Spinal cord (tissue), 10 donors: ENCODE measurements around the gene OR4A47. TPM values are rescaled to one million over a fixed set of nuclear protein-coding genes. Genes with fewer than 3 reads are reported as not detected.
"Not testable (repeated sequence)": the region's sequence is repeated elsewhere in the genome, so short reads cannot be mapped to it uniquely, and the experiment has no call there.

Source experiments
- DNase-seq, 6 donors: peaks; one replicate each; pipeline versions ENCODE4 v3.0.0 to v3.0.0-alpha.2; 2013 to 2015; ENCODE audit warnings: low spot score in 6 of 6, low read depth in 4 of 6
- H3K27ac ChIP-seq: one replicate; pipeline ENCODE4 v1.5.1; 2013; ENCODE audit warnings: low read depth, low read length, control low read depth
- H3K27me3 ChIP-seq: one replicate; pipeline ENCODE4 v1.6.1; 2013; ENCODE audit warnings: low read length; ENCODE audit not compliant: control insufficient read depth, insufficient read depth
- H3K36me3 ChIP-seq: one replicate; pipeline ENCODE4 v1.6.1; 2013; ENCODE audit warnings: low read length; ENCODE audit not compliant: control insufficient read depth, insufficient read depth
- H3K4me1 ChIP-seq: one replicate; pipeline ENCODE4 v1.6.1; 2013; ENCODE audit warnings: low read length; ENCODE audit not compliant: control insufficient read depth, insufficient read depth
- H3K4me3 ChIP-seq: one replicate; pipeline ENCODE4 v1.5.1; 2013; ENCODE audit warnings: low read depth, low read length, control low read depth
- H3K9me3 ChIP-seq: one replicate; pipeline ENCODE4 v1.6.1; 2013; ENCODE audit warnings: low read length; ENCODE audit not compliant: control insufficient read depth, insufficient read depth
- WGBS: methylation state at CpG from one replicate; pipeline ENCODE4 v1.1.5; 2013; ENCODE audit warnings: missing lambda C conversion rate; ENCODE audit not compliant: insufficient coverage; 5-methylcytosine and 5-hydroxymethylcytosine counted together
- long read RNA-seq, 4 donors: transcript quantifications; one replicate each; lab custom pipeline, GENCODE V29; 2026
- polyA plus RNA-seq, 2 donors: library from polyadenylated mRNA; unstranded; fragments of 120-200 nt; gene quantifications; one replicate each; pipeline ENCODE4 v1.2.1, GENCODE V29; 2013; ENCODE audit not compliant: insufficient read length in 2 of 2
- total RNA-seq, 2 donors: library from RNA; depleted of rRNA in 1 of 2; stranded (reverse); fragments of 120-200 nt in 1 of 2; fragments of >200 nt in 1 of 2; gene quantifications; one replicate each; pipeline versions ENCODE4 v1.2.3 to v1.2.4, GENCODE V29; 2013 to 2014
- donor health status: healthy.

Gene OR4A47, protein sequence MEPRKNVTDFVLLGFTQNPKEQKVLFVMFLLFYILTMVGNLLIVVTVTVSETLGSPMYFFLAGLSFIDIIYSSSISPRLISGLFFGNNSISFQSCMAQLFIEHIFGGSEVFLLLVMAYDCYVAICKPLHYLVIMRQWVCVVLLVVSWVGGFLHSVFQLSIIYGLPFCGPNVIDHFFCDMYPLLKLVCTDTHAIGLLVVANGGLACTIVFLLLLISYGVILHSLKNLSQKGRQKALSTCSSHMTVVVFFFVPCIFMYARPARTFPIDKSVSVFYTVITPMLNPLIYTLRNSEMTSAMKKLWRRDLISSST
- total RNA-seq (not detected), polyA plus RNA-seq (not detected)
- long read RNA-seq, donor 1, result 0 reads
- long read RNA-seq, donor 2, result 0 reads
- long read RNA-seq, donor 3, result 0 reads
- long read RNA-seq, donor 4, result 0 reads

DNA sequence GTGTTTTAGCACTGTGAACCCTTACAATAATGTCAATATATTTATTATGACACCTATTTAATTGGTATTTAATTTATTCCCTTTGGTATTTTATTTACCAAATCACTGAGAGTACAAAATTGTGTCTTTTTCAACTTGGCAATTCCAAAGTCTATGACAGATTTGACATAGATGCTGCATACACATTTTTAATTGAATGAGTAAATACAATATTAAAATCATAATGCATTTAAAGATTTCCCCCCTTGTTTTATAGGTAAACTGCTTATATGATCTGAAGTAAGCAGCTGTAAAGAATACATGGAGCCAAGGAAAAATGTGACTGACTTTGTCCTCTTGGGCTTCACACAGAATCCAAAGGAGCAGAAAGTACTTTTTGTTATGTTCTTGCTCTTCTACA, at the start of gene OR4A47:
OR4A47 (plus strand) TSS at position 301 of the 400 bp plus-strand sequence; CDS start at position 301, 0 bp downstream.
- not testable (repeated sequence) for H3K4me1 ChIP-seq, H3K4me3 ChIP-seq, H3K27me3 ChIP-seq, DNase-seq, H3K36me3 ChIP-seq, H3K27ac ChIP-seq, H3K9me3 ChIP-seq

GRCh38 chr11:48455909-48456308, 32.7 kb upstream of the OR4A47 start:
- H3K4me3 ChIP-seq, H3K36me3 ChIP-seq, H3K9me3 ChIP-seq, DNase-seq, H3K4me1 ChIP-seq, H3K27me3 ChIP-seq, H3K27ac ChIP-seq: not testable (repeated sequence)
- no CpG with 5 or more reads among the region's 3 CpGs for WGBS

- H3K4me1 ChIP-seq, DNase-seq, H3K9me3 ChIP-seq, H3K27ac ChIP-seq, H3K36me3 ChIP-seq, H3K27me3 ChIP-seq, H3K4me3 ChIP-seq: not testable (repeated sequence)
- WGBS, result 62% methylated on average over 2 of the region's 2 CpGs
Observed at GRCh38 chr11:48473966-48474365, 14.6 kb upstream of the OR4A47 start.

DNA sequence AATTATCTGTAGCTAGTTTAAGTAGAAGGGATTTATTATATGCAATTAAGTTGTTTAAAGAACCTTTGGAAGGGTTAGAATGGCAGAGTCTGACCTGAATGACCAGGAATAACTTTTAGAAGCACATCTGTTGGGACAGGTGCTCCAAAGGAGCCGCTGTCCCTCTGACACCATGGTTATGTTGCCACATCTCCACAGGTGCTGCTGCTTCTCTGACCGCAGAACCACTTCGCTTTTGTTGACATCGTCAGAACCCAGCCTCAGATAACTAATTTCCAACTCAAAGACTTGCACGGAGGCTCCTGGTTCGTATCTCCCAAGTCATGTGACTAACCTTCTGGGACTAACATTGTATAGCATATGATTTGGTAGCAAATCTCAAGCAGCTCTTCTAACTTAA, 13.9 kb upstream of the OR4A47 start:
- not testable (repeated sequence) for H3K36me3 ChIP-seq, H3K9me3 ChIP-seq, DNase-seq, H3K4me3 ChIP-seq, H3K27me3 ChIP-seq, H3K27ac ChIP-seq, H3K4me1 ChIP-seq
- 69% methylated on average over 1 of the region's 6 CpGs for WGBS

DNA sequence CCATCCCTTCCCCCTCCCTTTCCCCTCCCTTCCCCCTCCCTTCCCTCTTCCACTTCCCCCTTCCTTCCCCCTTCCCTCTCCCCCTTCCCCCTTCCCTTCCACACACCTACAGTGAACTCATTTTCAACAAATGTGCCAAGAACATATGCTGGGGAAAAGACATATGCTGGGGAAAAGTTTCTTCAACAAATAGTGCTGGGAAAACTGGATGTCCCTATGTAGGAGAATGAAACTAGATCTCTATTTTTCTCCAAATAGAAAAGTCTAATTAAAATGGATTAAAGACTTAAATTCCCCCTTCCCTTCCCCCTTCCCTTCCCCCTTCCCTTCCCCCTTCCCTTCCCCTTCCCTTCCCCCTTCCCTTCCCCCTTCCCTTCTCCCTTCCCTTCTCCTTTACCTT, 17.6 kb downstream of the OR4A47 start:
- not testable (repeated sequence) for H3K9me3 ChIP-seq, H3K27me3 ChIP-seq, H3K36me3 ChIP-seq, H3K27ac ChIP-seq, H3K4me1 ChIP-seq, H3K4me3 ChIP-seq, DNase-seq

GRCh38 chr11:48538991-48539390, 50.4 kb downstream of the OR4A47 start:
- WGBS, result no CpG with 5 or more reads among the region's 2 CpGs
- no peaks in the 10 kb centered on the region for H3K4me1 ChIP-seq
- H3K36me3 ChIP-seq, result no peaks in the 10 kb centered on the region
- DNase-seq, result no peak
- H3K27ac ChIP-seq, result no peak overlapping the region
- peaks cover 4% of the 10 kb centered on the region for H3K9me3 ChIP-seq
- H3K27me3 ChIP-seq, result no peaks in the 10 kb centered on the region
- H3K4me3 ChIP-seq, result no peak overlapping the region

Other genes starting within 250 kb of the OR4A47 start
- gene OR4X2, start 243.7 kb upstream of the OR4A47 start, total RNA-seq, result under 1 TPM in 1 of 2 donors, not detected in 1; 0.20 TPM
- not detected for gene OR4X2, start 243.7 kb upstream of the OR4A47 start, polyA plus RNA-seq
- gene OR4X1, start 224.9 kb upstream of the OR4A47 start, total RNA-seq, result not detected
- gene OR4X1, start 224.9 kb upstream of the OR4A47 start, polyA plus RNA-seq, result not detected
- not detected for gene OR4S1, start 182.6 kb upstream of the OR4A47 start, total RNA-seq
- not detected for gene OR4S1, start 182.6 kb upstream of the OR4A47 start, polyA plus RNA-seq
- not detected for gene OR4C3, start 163.9 kb upstream of the OR4A47 start, total RNA-seq
- gene OR4C3, start 163.9 kb upstream of the OR4A47 start, polyA plus RNA-seq, result not detected
- gene OR4C5, start 122.3 kb upstream of the OR4A47 start, total RNA-seq, result not detected
- not detected for gene OR4C5, start 122.3 kb upstream of the OR4A47 start, polyA plus RNA-seq